Keratinocyte (primary cell): ENCODE data around the gene DLK2. TPM values are rescaled to one million over a fixed set of nuclear protein-coding genes. Genes with fewer than 3 reads are reported as not detected.

Experiments used
- DNase-seq: peaks from one replicate; pipeline ENCODE4 v3.0.0-alpha.2; 2011; ENCODE audit warnings: low read depth, missing footprints, low spot score
- FAIRE-seq: peaks from 2 replicates; lab custom pipeline; 2011; peaks lifted over from hg19 to GRCh38; lab: Jason Lieb, UNC
- H2AFZ ChIP-seq: 2 replicates; pipeline ENCODE4 v1.6.0; 2012; ENCODE audit warnings: low read length, control low read depth, inconsistent platforms; ENCODE audit not compliant: control insufficient read depth
- H3K27ac ChIP-seq: 2 replicates; pipeline ENCODE4 v1.5.1; 2011; ENCODE audit warnings: low read length; ENCODE audit not compliant: control insufficient read depth, insufficient read depth
- H3K27me3 ChIP-seq: 3 replicates; pipeline ENCODE4 v1.6.0; 2011; ENCODE audit warnings: low read length; ENCODE audit not compliant: control insufficient read depth, insufficient read depth; ENCODE audit errors: extremely low read depth
- H3K36me3 ChIP-seq, 2 experiments: 2 replicates in 1 of 2; 3 replicates in 1 of 2; pipeline ENCODE4 v1.5.1; 2011; ENCODE audit warnings: low read length in 2 of 2, mild to moderate bottlenecking in 1 of 2; ENCODE audit not compliant: control insufficient read depth in 2 of 2, insufficient read depth in 2 of 2; ENCODE audit errors: extremely low read depth in 1 of 2
- H3K4me1 ChIP-seq: 3 replicates; pipeline ENCODE4 v1.5.1; 2011; ENCODE audit warnings: low read length; ENCODE audit not compliant: control insufficient read depth, insufficient read depth; ENCODE audit errors: extremely low read depth
- H3K4me2 ChIP-seq: 3 replicates; pipeline ENCODE4 v1.6.0; 2011; ENCODE audit warnings: low read depth, low read length; ENCODE audit not compliant: control insufficient read depth, insufficient read depth; ENCODE audit errors: extremely low read depth
- H3K4me3 ChIP-seq, 3 experiments: fragments of 200-600 bp in 1 of 3; sonication (generic) in 1 of 3; 2 replicates in 2 of 3; 3 replicates in 1 of 3; pipeline ENCODE4 v1.5.1; 2011 to 2016; ENCODE audit warnings: low read length in 3 of 3, mild to moderate bottlenecking in 3 of 3, control low read depth in 2 of 3, inconsistent platforms in 1 of 3, low read depth in 1 of 3, mixed read lengths in 1 of 3, mixed run types in 1 of 3, moderate library complexity in 1 of 3; ENCODE audit not compliant: control insufficient read depth in 2 of 3, insufficient read depth in 2 of 3; ENCODE audit errors: extremely low read depth in 1 of 3
- H3K79me2 ChIP-seq: 2 replicates; pipeline ENCODE4 v1.6.0; 2012; ENCODE audit warnings: low read length; ENCODE audit not compliant: control insufficient read depth, insufficient read depth
- H3K9ac ChIP-seq: 3 replicates; pipeline ENCODE4 v1.6.0; 2011; ENCODE audit warnings: low read length; ENCODE audit not compliant: control insufficient read depth, insufficient read depth; ENCODE audit errors: extremely low read depth
- H3K9me1 ChIP-seq: 3 replicates; pipeline ENCODE4 v1.6.0; 2011; ENCODE audit warnings: low read length; ENCODE audit not compliant: control insufficient read depth, insufficient read depth; ENCODE audit errors: extremely low read depth
- H3K9me3 ChIP-seq: 2 replicates; pipeline ENCODE4 v1.5.1; 2012; ENCODE audit warnings: low read depth, low read length; ENCODE audit not compliant: control insufficient read depth
- H4K20me1 ChIP-seq: 3 replicates; pipeline ENCODE4 v1.6.0; 2011; ENCODE audit warnings: low read length; ENCODE audit not compliant: control insufficient read depth, insufficient read depth; ENCODE audit errors: extremely low read depth
- CTCF ChIP-seq, 3 experiments: IDR thresholded peaks in 1 of 3; conservative IDR thresholded peaks in 1 of 3; optimal IDR thresholded peaks in 1 of 3; 2 replicates in 2 of 3; 3 replicates in 1 of 3; pipeline versions ENCODE3 to v1.5.1; 2011; ENCODE audit warnings: low read length in 3 of 3, mild to moderate bottlenecking in 3 of 3, moderate library complexity in 2 of 3, control low read depth in 1 of 3, inconsistent platforms in 1 of 3; ENCODE audit not compliant: insufficient read depth in 2 of 3; ENCODE audit errors: extremely low read depth in 1 of 3
- EZH2 ChIP-seq: IDR thresholded peaks from one replicate; pipeline ENCODE4 v1.6.1; 2012; ENCODE audit warnings: inconsistent platforms, mild to moderate bottlenecking, low read length, moderate library complexity
- dilution Hi-C: fragments of 300-500 bp; cut with MboI; formaldehyde crosslinking; loops from one replicate; pipeline ENCODE4 v1.7.0; 2020; ENCODE audit warnings: low sequenced_read_pairs; ENCODE audit not compliant: extremely low pct_ligation_motif_present
- polyA plus RNA-seq, 5 experiments: library from polyadenylated mRNA; depleted of rRNA in 3 of 5; stranded (reverse) in 3 of 5; stranded (forward) in 1 of 5; unstranded in 1 of 5; fragments of >200 nt; gene quantifications; 1 replicate in 1 of 5; 2 replicates in 3 of 5; 3 replicates in 1 of 5; pipeline versions ENCODE4 v1.2.1 to v1.2.3, GENCODE V29; 2011 to 2012; ENCODE audit warnings: missing spikeins in 2 of 5, low read depth in 1 of 5, low replicate concordance in 1 of 5

Gene DLK2
- polyA plus RNA-seq, 1 donor (not counting 4 experiments of a cell fraction or from before 2014, with no cell fraction given) = 19.8 TPM

DNA sequence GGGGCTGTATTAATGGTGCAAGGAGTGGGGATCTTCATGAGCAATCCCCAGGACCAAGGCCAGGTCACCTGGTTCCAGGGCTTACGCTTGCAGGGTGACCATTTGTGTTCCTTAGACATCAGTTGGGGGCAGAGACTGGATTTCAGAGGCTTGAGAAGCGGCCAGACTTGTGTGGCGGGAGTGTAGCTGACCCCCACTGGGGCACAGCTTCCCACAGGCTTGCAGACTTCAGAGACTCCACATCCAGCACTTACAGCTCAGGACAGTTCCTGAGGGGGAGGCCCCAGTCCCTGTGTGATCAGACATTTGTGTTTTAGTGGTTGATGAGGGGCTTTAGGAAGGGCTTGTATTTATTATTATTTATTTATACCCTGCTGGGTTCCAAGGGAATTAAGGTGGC is 37.3 kb upstream of the DLK2 start:
- Histone ChIP-seq H3K9me3 (no peaks in the 10 kb centered on the region), H3K4me2 (peak overlapping the region; percentile 69), H3K4me3 (peak overlapping the region in 1 of 3 experiments; percentile 22), H4K20me1 (no peaks in the 10 kb centered on the region), H3K9ac (peak overlapping the region; percentile 10), H3K36me3 (peaks cover 3 to 24% of the 10 kb centered on the region in 2 experiments), H2AFZ (no peak overlapping the region), H3K4me1 (peaks cover 62% of the 10 kb centered on the region), H3K79me2 (peaks cover 22% of the 10 kb centered on the region), H3K27ac (peak overlapping the region; percentile 54), H3K9me1 (peaks cover 2% of the 10 kb centered on the region), H3K27me3 (no peaks in the 10 kb centered on the region)
- dilution Hi-C loops = no loop called here
- no peak for TF ChIP-seq CTCF (optimal IDR thresholded peaks at IDR 0.05 in 1 of 3, IDR thresholded peaks at IDR 0.05 in 1 of 3, conservative IDR thresholded peaks at IDR 0.05 in 1 of 3; ENCODE audit: extremely low read depth in 1 of 3, insufficient read depth in 2 of 3, low read length in 3 of 3)
- TF ChIP-seq EZH2 = no peak
- no peak for DNase-seq
- FAIRE-seq = no peak

- FAIRE-seq = peak; percentile 48
- peaks cover 2% of the 10 kb centered on the region for H3K9me1 ChIP-seq
- peak overlapping the region in 1 of 3 experiments; percentile 22 for H3K4me3 ChIP-seq
- peaks cover 20% of the 10 kb centered on the region for H3K79me2 ChIP-seq
- no peaks in the 10 kb centered on the region for H3K27me3 ChIP-seq
- TF ChIP-seq EZH2 (no peak), CTCF (optimal IDR thresholded peaks at IDR 0.05 in 1 of 3, IDR thresholded peaks at IDR 0.05 in 1 of 3, conservative IDR thresholded peaks at IDR 0.05 in 1 of 3; ENCODE audit: extremely low read depth in 1 of 3, insufficient read depth in 2 of 3, low read length in 3 of 3) (no peak)
- peaks cover 0 to 21% of the 10 kb centered on the region in 2 experiments for H3K36me3 ChIP-seq
- peak overlapping the region; percentile 54 for H3K27ac ChIP-seq
- H3K9ac ChIP-seq = peak overlapping the region; percentile 10
- peak overlapping the region; percentile 69 for H3K4me2 ChIP-seq
- H2AFZ ChIP-seq = no peak overlapping the region
- dilution Hi-C loops = no loop called here
- no peak for DNase-seq
- H4K20me1 ChIP-seq = no peaks in the 10 kb centered on the region
- no peaks in the 10 kb centered on the region for H3K9me3 ChIP-seq
- H3K4me1 ChIP-seq = peaks cover 58% of the 10 kb centered on the region
Observed at GRCh38 chr6:43491750-43492661, 36.7 kb upstream of the DLK2 start.
